DND-41 (cell line): ENCODE results near the gene ZNF609.

Source experiments
- EZH2 ChIP-seq: IDR thresholded peaks from 3 replicates; pipeline ENCODE4 v1.6.1; 2012; ENCODE audit warnings: borderline replicate concordance, low read depth, mild to moderate bottlenecking, moderate library complexity, low read length, inconsistent platforms; ENCODE audit not compliant: severe bottlenecking
- TF ChIP-seq, protein P1 (sequence below): IDR thresholded peaks from 2 replicates; pipeline ENCODE4 v1.5.1; 2012; ENCODE audit warnings: borderline replicate concordance, low read length, moderate library complexity, mild to moderate bottlenecking; ENCODE audit not compliant: poor library complexity, severe bottlenecking; ENCODE audit errors: extremely low read depth

DNA sequence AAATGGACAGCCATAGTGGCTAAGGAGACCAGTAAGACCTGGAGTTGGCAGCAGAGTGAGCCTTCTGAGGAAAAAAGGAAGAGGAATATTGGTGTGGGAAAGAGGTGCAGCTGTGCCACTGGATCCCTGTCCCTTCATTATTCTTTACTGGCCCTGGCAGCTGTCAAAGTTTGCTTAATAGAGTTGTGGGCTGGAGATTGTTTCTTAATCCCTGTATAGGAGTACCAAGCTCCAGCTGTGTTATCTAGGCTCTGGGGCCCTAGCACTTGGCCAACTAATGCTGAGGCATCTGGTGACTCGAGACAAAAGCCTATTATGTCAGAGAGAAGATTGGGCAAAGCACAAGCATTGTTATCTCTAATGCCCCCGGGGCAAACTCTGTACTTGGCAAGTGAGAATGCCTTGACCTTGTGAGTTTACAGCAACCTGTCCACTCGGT is 61.4 kb downstream of the ZNF609 start:
- TF ChIP-seq, protein P1, sequence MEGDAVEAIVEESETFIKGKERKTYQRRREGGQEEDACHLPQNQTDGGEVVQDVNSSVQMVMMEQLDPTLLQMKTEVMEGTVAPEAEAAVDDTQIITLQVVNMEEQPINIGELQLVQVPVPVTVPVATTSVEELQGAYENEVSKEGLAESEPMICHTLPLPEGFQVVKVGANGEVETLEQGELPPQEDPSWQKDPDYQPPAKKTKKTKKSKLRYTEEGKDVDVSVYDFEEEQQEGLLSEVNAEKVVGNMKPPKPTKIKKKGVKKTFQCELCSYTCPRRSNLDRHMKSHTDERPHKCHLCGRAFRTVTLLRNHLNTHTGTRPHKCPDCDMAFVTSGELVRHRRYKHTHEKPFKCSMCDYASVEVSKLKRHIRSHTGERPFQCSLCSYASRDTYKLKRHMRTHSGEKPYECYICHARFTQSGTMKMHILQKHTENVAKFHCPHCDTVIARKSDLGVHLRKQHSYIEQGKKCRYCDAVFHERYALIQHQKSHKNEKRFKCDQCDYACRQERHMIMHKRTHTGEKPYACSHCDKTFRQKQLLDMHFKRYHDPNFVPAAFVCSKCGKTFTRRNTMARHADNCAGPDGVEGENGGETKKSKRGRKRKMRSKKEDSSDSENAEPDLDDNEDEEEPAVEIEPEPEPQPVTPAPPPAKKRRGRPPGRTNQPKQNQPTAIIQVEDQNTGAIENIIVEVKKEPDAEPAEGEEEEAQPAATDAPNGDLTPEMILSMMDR, result no peak
- TF ChIP-seq EZH2, result no peak
